PFSK-1 (cell line): ENCODE results near the gene COCH.

Experiments used
- POLR2AphosphoS5 ChIP-seq: IDR thresholded peaks from 2 replicates; pipeline ENCODE4 v1.6.1; 2012; ENCODE audit warnings: low read depth, mild to moderate bottlenecking, control low read depth, low read length, moderate library complexity
- REST ChIP-seq, 2 experiments: IDR thresholded peaks; 2 replicates each; pipeline versions ENCODE4 v1.6.1 to v1.8.0; 2011 to 2012; ENCODE audit warnings: low read depth in 2 of 2, low read length in 2 of 2, control low read depth in 1 of 2, inconsistent platforms in 1 of 2, mild to moderate bottlenecking in 1 of 2, moderate library complexity in 1 of 2; ENCODE audit not compliant: insufficient read depth in 1 of 2
- TAF1 ChIP-seq: IDR thresholded peaks from 2 replicates; pipeline ENCODE4 v1.6.1; 2012; ENCODE audit warnings: low read length, control low read depth, borderline replicate concordance; ENCODE audit not compliant: insufficient read depth

- TF ChIP-seq POLR2AphosphoS5 (no peak), REST (IDR thresholded peaks at IDR 0.05; ENCODE audit: insufficient read depth in 1 of 2, low read depth in 2 of 2, low read length in 2 of 2) (no peak), TAF1 (no peak)
Measured at GRCh38 chr14:30834353-30834752, 40.0 kb upstream of the COCH start.
